K562 (cell line): Measurements from ENCODE around the gene UBN2. TPM values are rescaled to one million over a fixed set of nuclear protein-coding genes. Genes with fewer than 3 reads are reported as not detected.

Experiments used
- ATAC-seq: fragments of 200-7000 bp; cut with Tn5 transposase; 3 replicates; pipeline ENCODE4 v1.9.1; 2020; ENCODE audit warnings: moderate library complexity
- BruUV-seq: library from RNA; stranded (reverse); fragments of 400-500 nt; replicated peaks from 2 replicates; lab custom pipeline; 2021; lab: Mats Ljungman, UMichigan
- CTCF ChIA-PET: fragments of 300-600 bp; formaldehyde crosslinking; extraction: SDS; loops from one replicate; lab custom pipeline; 2021; ENCODE audit warnings: low intra/inter-chr PET ratio; lab: Yijun Ruan, JAX
- POLR2A ChIA-PET: fragments of 300-600, 350-650 bp; sonication (Branson Sonifier 250); formaldehyde crosslinking; extraction: SDS; loops from one replicate; lab custom pipeline; 2021; ENCODE audit warnings: antibody characterized with exemption, inconsistent platforms; lab: Yijun Ruan, JAX
- DNase-seq, 4 experiments: peaks; one replicate each; pipeline versions ENCODE4 v3.0.0 to v3.0.0-alpha.2; 2011 to 2018; ENCODE audit warnings: low spot score in 3 of 4, mixed read lengths in 3 of 4; ENCODE audit errors: extremely low read depth in 1 of 4
- FAIRE-seq: peaks from 2 replicates; lab custom pipeline; 2011; peaks lifted over from hg19 to GRCh38; lab: Jason Lieb, UNC
- H2AFZ ChIP-seq: 2 replicates; pipeline ENCODE4 v1.6.0; 2011; ENCODE audit warnings: low read depth, low read length, control low read depth, inconsistent platforms
- H3K27ac ChIP-seq: fragments of 200-600 bp; 3 replicates; pipeline ENCODE4 v1.8.0; 2011; ENCODE audit warnings: low read depth, mild to moderate bottlenecking, control low read depth, inconsistent platforms, low read length, moderate library complexity, mixed read lengths; ENCODE audit errors: extremely low read depth
- H3K27me3 ChIP-seq, 2 experiments: fragments of 300-600 bp in 1 of 2; 2 replicates in 1 of 2; 3 replicates in 1 of 2; pipeline versions ENCODE4 v1.6.0 to v1.8.0; 2011; ENCODE audit warnings: inconsistent platforms in 2 of 2, low read length in 2 of 2, mild to moderate bottlenecking in 1 of 2, mixed read lengths in 1 of 2, moderate library complexity in 1 of 2; ENCODE audit not compliant: control insufficient read depth in 2 of 2, insufficient read depth in 2 of 2
- H3K36me3 ChIP-seq: fragments of 300-600 bp; 3 replicates; pipeline ENCODE4 v1.8.0; 2011; ENCODE audit warnings: mild to moderate bottlenecking, low read length, inconsistent platforms; ENCODE audit not compliant: control insufficient read depth, insufficient read depth
- H3K4me1 ChIP-seq, 2 experiments: fragments of 200-600 bp in 1 of 2; replicated peaks in 1 of 2; 2 replicates in 1 of 2; 3 replicates in 1 of 2; pipeline versions ENCODE4 v1.5.1 to v1.8.0; 2011; ENCODE audit warnings: inconsistent platforms in 2 of 2, low read length in 2 of 2, mild to moderate bottlenecking in 1 of 2, mixed read lengths in 1 of 2, moderate library complexity in 1 of 2; ENCODE audit not compliant: control insufficient read depth in 2 of 2, insufficient read depth in 2 of 2
- H3K4me2 ChIP-seq: 2 replicates; pipeline ENCODE4 v1.6.1; 2011; ENCODE audit warnings: low read length, control low read depth, inconsistent platforms, mixed read lengths; ENCODE audit not compliant: insufficient read depth
- H3K4me3 ChIP-seq: fragments of 200-600 bp; sonication (generic), shearing (Covaris generic); 2 replicates; pipeline ENCODE4 v1.5.1; 2016; ENCODE audit warnings: control low read depth, inconsistent platforms
- H3K79me2 ChIP-seq: fragments of 200-600 bp; 3 replicates; pipeline ENCODE4 v1.8.0; 2011; ENCODE audit warnings: low read length, inconsistent platforms; ENCODE audit not compliant: control insufficient read depth, insufficient read depth
- H3K9ac ChIP-seq, 2 experiments: 2 replicates each; pipeline versions ENCODE4 v1.6.0 to v1.6.1; 2011; ENCODE audit warnings: low read depth in 2 of 2, low read length in 2 of 2, control low read depth in 1 of 2, inconsistent platforms in 1 of 2, mild to moderate bottlenecking in 1 of 2, mixed read lengths in 1 of 2; ENCODE audit not compliant: insufficient read depth in 1 of 2
- H3K9me1 ChIP-seq: one replicate; pipeline ENCODE4 v1.6.0; 2011; ENCODE audit warnings: inconsistent platforms, mild to moderate bottlenecking, low read length, moderate library complexity; ENCODE audit not compliant: control insufficient read depth, insufficient read depth
- H3K9me3 ChIP-seq: replicated peaks from 2 replicates; pipeline ENCODE4 v1.5.1; 2011; ENCODE audit warnings: low read depth, low read length, inconsistent platforms; ENCODE audit not compliant: control insufficient read depth, insufficient read depth
- H4K20me1 ChIP-seq: replicated peaks from 2 replicates; pipeline ENCODE4 v1.6.1; 2011; ENCODE audit warnings: low read length, inconsistent platforms, mixed read lengths; ENCODE audit not compliant: control insufficient read depth, insufficient read depth
- C11orf30 ChIP-seq: fragments of 450-650 bp; IDR thresholded peaks from 2 replicates; pipeline ENCODE4 v1.6.1; 2016; ENCODE audit warnings: low read depth, mild to moderate bottlenecking
- CBX1 ChIP-seq: sonication (generic); IDR thresholded peaks from 2 replicates; pipeline ENCODE4 v1.6.1; 2016; ENCODE audit warnings: antibody characterized with exemption, low read depth, mild to moderate bottlenecking
- CC2D1A ChIP-seq: fragments of 450-650 bp; IDR thresholded peaks from 2 replicates; pipeline ENCODE4 v1.6.1; 2017; ENCODE audit warnings: mild to moderate bottlenecking
- ELF2 ChIP-seq: fragments of 250-450 bp; sonication (Bioruptor Pico); IDR thresholded peaks from 2 replicates; pipeline ENCODE4 v1.5.0; 2021; ENCODE audit warnings: mild to moderate bottlenecking
- HES1 ChIP-seq: fragments of 450-650 bp; IDR thresholded peaks from 2 replicates; pipeline ENCODE4 v1.6.1; 2016; ENCODE audit warnings: low read depth, mild to moderate bottlenecking, moderate library complexity
- ID3 ChIP-seq, 2 experiments: fragments of 250-450 bp in 1 of 2; fragments of 450-650 bp in 1 of 2; sonication (Bioruptor Pico) in 1 of 2; IDR thresholded peaks; 2 replicates each; pipeline versions ENCODE4 v1.6.1 to v1.8.0; 2016 to 2021; ENCODE audit warnings: mild to moderate bottlenecking in 2 of 2, moderate library complexity in 2 of 2, missing compliant biosample characterization in 1 of 2, missing genetic modification characterization in 1 of 2
- MEIS2 ChIP-seq: fragments of 450-650 bp; IDR thresholded peaks from 2 replicates; pipeline ENCODE4 v1.6.1; 2014; ENCODE audit warnings: mild to moderate bottlenecking; ENCODE audit not compliant: partially characterized antibody
- OTX1 ChIP-seq: fragments of 450-650 bp; formaldehyde crosslinking; IDR thresholded peaks from 2 replicates; pipeline ENCODE4 v1.4.0; 2022; ENCODE audit warnings: mild to moderate bottlenecking
- POLR2B ChIP-seq: fragments of 450-650 bp; IDR thresholded peaks from 2 replicates; pipeline ENCODE4 v1.6.1; 2018; ENCODE audit warnings: low read depth; ENCODE audit not compliant: partially characterized antibody
- SIN3B ChIP-seq: fragments of 450-650 bp; IDR thresholded peaks from 2 replicates; pipeline ENCODE4 v1.6.1; 2017; ENCODE audit warnings: low read depth, mild to moderate bottlenecking, moderate library complexity
- SMARCA5 ChIP-seq: fragments of 450-650 bp; IDR thresholded peaks from 2 replicates; pipeline ENCODE4 v1.6.1; 2016
- SMARCB1 ChIP-seq: IDR thresholded peaks from 2 replicates; pipeline ENCODE4 v1.6.1; 2011; ENCODE audit warnings: improper control_type of control experiment, low read depth; ENCODE audit not compliant: insufficient read length
- TFAP4 ChIP-seq: sonication (generic); formaldehyde crosslinking; IDR thresholded peaks from 2 replicates; pipeline ENCODE4 v1.8.0; 2022; ENCODE audit warnings: missing genetic modification reagents, mild to moderate bottlenecking, moderate library complexity, borderline replicate concordance
- ZC3H8 ChIP-seq: fragments of 450-650 bp; IDR thresholded peaks from 2 replicates; pipeline ENCODE4 v1.6.1; 2017
- ZNF274 ChIP-seq: IDR thresholded peaks from 2 replicates; pipeline ENCODE4 v1.6.1; 2011; ENCODE audit warnings: low read depth, mild to moderate bottlenecking, low read length, moderate library complexity, borderline replicate concordance
- ZNF316 ChIP-seq: fragments of 450-650 bp; IDR thresholded peaks from 2 replicates; pipeline ENCODE4 v1.6.1; 2016
- ZNF696 ChIP-seq: fragments of 250-450 bp; sonication (Bioruptor Pico); conservative IDR thresholded peaks from 2 replicates; pipeline ENCODE4 v1.4.0; 2020; ENCODE audit warnings: mild to moderate bottlenecking, moderate library complexity
- WGBS: fragments of 100-300 bp; shearing (Covaris generic); methylation state at CpG from one replicate; pipeline ENCODE4 v1.1.6; 2016; ENCODE audit warnings: low coverage, mixed read lengths; ENCODE audit not compliant: insufficient coverage; ENCODE audit errors: missing lambda C conversion rate; 5-methylcytosine and 5-hydroxymethylcytosine counted together
- in situ Hi-C: fragments of 300-500 bp; cut with MboI; formaldehyde crosslinking; loops from 4 replicates; pipeline ENCODE4 v1.15.0; 2018; ENCODE audit warnings: inconsistent platforms, mixed read lengths
- intact Hi-C: fragments of 100-400 bp; cut with micrococcal nuclease; formaldehyde crosslinking; loops from 2 replicates; pipeline ENCODE4 v1.14.2; 2022
- polyA plus RNA-seq, 8 experiments: library from polyadenylated mRNA; depleted of rRNA in 4 of 8; stranded (reverse) in 5 of 8; unstranded in 3 of 8; fragments of >200 nt; fragmentation: Nextera tagmentation in 2 of 8; fragmentation: Illumina TruSeq in 1 of 8; extraction: Ambion mirVana in 2 of 8; extraction: Trizol in 1 of 8; gene quantifications; 2 replicates each; pipeline versions ENCODE4 v1.2.1 to v1.2.3, GENCODE V29; 2011 to 2014; ENCODE audit warnings: inconsistent platforms in 1 of 8, missing spikeins in 1 of 8
- total RNA-seq, 7 experiments: library from RNA; depleted of rRNA in 6 of 7; stranded (reverse); fragments of >200 nt in 6 of 7; fragmentation: Illumina TruSeq in 2 of 7; extraction: Trizol in 2 of 7; gene quantifications; 2 replicates each; pipeline versions ENCODE4 v1.2.1 to v1.2.3, GENCODE V29; 2011 to 2021; ENCODE audit warnings: low replicate concordance in 1 of 7
- TF ChIP-seq, protein P1 (sequence below), 2 experiments: IDR thresholded peaks in 1 of 2; conservative IDR thresholded peaks in 1 of 2; 2 replicates each; pipeline ENCODE4 v1.6.1; 2016; ENCODE audit warnings: low read depth in 2 of 2, mild to moderate bottlenecking in 1 of 2, missing compliant biosample characterization in 1 of 2, missing genetic modification characterization in 1 of 2, moderate library complexity in 1 of 2

UBN2 gene
- total and polyA plus RNA-seq, 9 of the 15 experiments (the other 6 are each of a cell fraction or from before 2014, with no cell fraction given), result 1.2 to 19.5 (median 9.9) TPM

GRCh38 chr7:139183878-139184338 is 47.1 kb upstream of the UBN2 start:
- Histone ChIP-seq H3K4me2 (peak overlapping the region; percentile 53), H2AFZ (peak overlapping the region; percentile 86), H3K4me3 (no peak overlapping the region), H4K20me1 (no peaks in the 10 kb centered on the region), H3K4me1 (peaks cover 7 to 39% of the 10 kb centered on the region in 2 experiments; a peak in 4 of 5 replicates), H3K27me3 (no peaks in the 10 kb centered on the region), H3K36me3 (no peaks in the 10 kb centered on the region), H3K27ac (peak overlapping the region; percentile 45; the same call in 2 of the 3 replicates), H3K9me1 (no peaks in the 10 kb centered on the region), H3K9me3 (no peaks in the 10 kb centered on the region), H3K9ac (peak overlapping the region; percentile 18 to 22; a peak in 2 of 4 replicates), H3K79me2 (no peaks in the 10 kb centered on the region)
- DNase-seq (peak; percentile 82 to 90 (median 89)), ATAC-seq (peak; percentile 85), FAIRE-seq (peak; percentile 84)
- BruUV-seq, result no TSS peak
- ChIA-PET POLR2A (no interaction called here), CTCF (no interaction called here)
- WGBS, result 9% methylated on average over 7 of the region's 7 CpGs
- in situ Hi-C loops, result no loop called here
- intact Hi-C loops, result loop anchor here (2.0 kb wide), 1 partner anchor 29 kb away; no protein-coding TSS in a partner anchor
- TF ChIP-seq CC2D1A (0 out of 2 replicates have a peak, but pooled peaks have one; percentile 30), ID3 (CRISPR knock-in tag; IDR thresholded peaks at IDR 0.05) (no peak), ID3 (tag; IDR thresholded peaks at IDR 0.05) (peak; percentile 31; the same call in 1 of the 2 replicates), OTX1 (no peak), ZC3H8 (no peak), CBX1 (no peak), MEIS2 (peak; percentile 81), ELF2 (CRISPR knock-in tag) (no peak), SMARCB1 (no peak), SIN3B (no peak), ZNF274 (0 out of 2 replicates have a peak, but pooled peaks have one; percentile 23), SMARCA5 (no peak), ZNF696 (CRISPR knock-in tag) (no peak), POLR2B (no peak), HES1 (peak; percentile 85), TFAP4 (CRISPR knock-in tag) (no peak), C11orf30 (no peak), ZNF316 (no peak)
- TF ChIP-seq, protein P1, sequence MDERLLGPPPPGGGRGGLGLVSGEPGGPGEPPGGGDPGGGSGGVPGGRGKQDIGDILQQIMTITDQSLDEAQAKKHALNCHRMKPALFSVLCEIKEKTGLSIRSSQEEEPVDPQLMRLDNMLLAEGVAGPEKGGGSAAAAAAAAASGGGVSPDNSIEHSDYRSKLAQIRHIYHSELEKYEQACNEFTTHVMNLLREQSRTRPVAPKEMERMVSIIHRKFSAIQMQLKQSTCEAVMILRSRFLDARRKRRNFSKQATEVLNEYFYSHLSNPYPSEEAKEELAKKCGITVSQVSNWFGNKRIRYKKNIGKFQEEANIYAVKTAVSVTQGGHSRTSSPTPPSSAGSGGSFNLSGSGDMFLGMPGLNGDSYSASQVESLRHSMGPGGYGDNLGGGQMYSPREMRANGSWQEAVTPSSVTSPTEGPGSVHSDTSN (CRISPR knock-in tag; IDR thresholded peaks at IDR 0.05; ENCODE audit: low read depth), result no peak
- TF ChIP-seq, protein P1 (tag; conservative IDR thresholded peaks at IDR 0.05; ENCODE audit: low read depth), result peak; percentile 35; the same call in 1 of the 2 replicates
